ENCODE results near the gene GDF9.

GDF9 gene

GRCh38 chr5:132866342-132867045, at the start of gene GDF9, which contains the start of gene UQCRQ:
GDF9 (minus strand) TSS chr5:132866469; CDS start chr5:132864533, 1,936 bp downstream.
UQCRQ (plus strand) TSS chr5:132866642; CDS start chr5:132866882, 240 bp downstream.
- Histone ChIP-seq H3K9ac (ENCODE audit: low read length) (peak within 1 kb of the TSS; percentile 79), H3K36me3 (ENCODE audit: insufficient read depth, low read length) (peaks cover 30% of the 10 kb centered on the region), H3K9me3 (ENCODE audit: low read length) (no peaks in the 10 kb centered on the region), H3K4me3 (ENCODE audit: low read depth in 1 of 2, low read length in 2 of 2) (peak within 1 kb of the TSS; percentile 93 to 95), H3K4me1 (ENCODE audit: insufficient read depth, low read length) (peaks cover 19% of the 10 kb centered on the region), H3K27ac (ENCODE audit: low read depth, low read length) (peak within 1 kb of the TSS; percentile 88), H3K27me3 (ENCODE audit: control insufficient read depth in 1 of 2, insufficient read depth in 2 of 2, low read length in 2 of 2) (no peaks in the 10 kb centered on the region)

- Histone ChIP-seq H3K4me3 (ENCODE audit: low read depth in 1 of 2, low read length in 2 of 2) (no peak overlapping the region), H3K4me1 (ENCODE audit: insufficient read depth, low read length) (no peaks in the 10 kb centered on the region), H3K9me3 (ENCODE audit: low read length) (no peaks in the 10 kb centered on the region), H3K27me3 (ENCODE audit: control insufficient read depth in 1 of 2, insufficient read depth in 2 of 2, low read length in 2 of 2) (no peaks in the 10 kb centered on the region), H3K27ac (ENCODE audit: low read depth, low read length) (no peak overlapping the region), H3K9ac (ENCODE audit: low read length) (no peak overlapping the region), H3K36me3 (ENCODE audit: insufficient read depth, low read length) (no peaks in the 10 kb centered on the region)
These were observed 49.4 kb upstream of the GDF9 start for GRCh38 chr5:132915681-132916080.

- H3K27ac ChIP-seq (ENCODE audit: low read depth, low read length): no peak overlapping the region
- H3K9me3 ChIP-seq (ENCODE audit: low read length): no peaks in the 10 kb centered on the region
- H3K27me3 ChIP-seq (ENCODE audit: control insufficient read depth in 1 of 2, insufficient read depth in 2 of 2, low read length in 2 of 2): no peaks in the 10 kb centered on the region
- H3K36me3 ChIP-seq (ENCODE audit: insufficient read depth, low read length): no peaks in the 10 kb centered on the region
- no peak overlapping the region for H3K9ac ChIP-seq (ENCODE audit: low read length)
- no peaks in the 10 kb centered on the region for H3K4me1 ChIP-seq (ENCODE audit: insufficient read depth, low read length)
- H3K4me3 ChIP-seq (ENCODE audit: low read depth in 1 of 2, low read length in 2 of 2): no peak overlapping the region
These were observed 43.4 kb upstream of the GDF9 start for GRCh38 chr5:132909702-132910101.

- peaks cover 5% of the 10 kb centered on the region for H3K36me3 ChIP-seq (ENCODE audit: insufficient read depth, low read length)
- no peaks in the 10 kb centered on the region for H3K9me3 ChIP-seq (ENCODE audit: low read length)
- no peaks in the 10 kb centered on the region for H3K27me3 ChIP-seq (ENCODE audit: control insufficient read depth in 1 of 2, insufficient read depth in 2 of 2, low read length in 2 of 2)
- H3K4me3 ChIP-seq (ENCODE audit: low read depth in 1 of 2, low read length in 2 of 2): no peak overlapping the region
- H3K27ac ChIP-seq (ENCODE audit: low read depth, low read length): no peak overlapping the region
- H3K9ac ChIP-seq (ENCODE audit: low read length): no peak overlapping the region
- no peaks in the 10 kb centered on the region for H3K4me1 ChIP-seq (ENCODE audit: insufficient read depth, low read length)
These were observed 40.9 kb upstream of the GDF9 start for GRCh38 chr5:132907161-132907560.

- no peaks in the 10 kb centered on the region for H3K9me3 ChIP-seq (ENCODE audit: low read length)
- H3K27ac ChIP-seq (ENCODE audit: low read depth, low read length): no peak overlapping the region
- H3K9ac ChIP-seq (ENCODE audit: low read length): no peak overlapping the region
- H3K36me3 ChIP-seq (ENCODE audit: insufficient read depth, low read length): peaks cover 16% of the 10 kb centered on the region
- no peaks in the 10 kb centered on the region for H3K27me3 ChIP-seq (ENCODE audit: control insufficient read depth in 1 of 2, insufficient read depth in 2 of 2, low read length in 2 of 2)
- no peak overlapping the region for H3K4me3 ChIP-seq (ENCODE audit: low read depth in 1 of 2, low read length in 2 of 2)
- H3K4me1 ChIP-seq (ENCODE audit: insufficient read depth, low read length): no peaks in the 10 kb centered on the region
These were observed 39.7 kb upstream of the GDF9 start for GRCh38 chr5:132905938-132906337.

- Histone ChIP-seq H3K9me3 (ENCODE audit: low read length) (no peaks in the 10 kb centered on the region), H3K4me1 (ENCODE audit: insufficient read depth, low read length) (no peaks in the 10 kb centered on the region), H3K9ac (ENCODE audit: low read length) (no peak overlapping the region), H3K27me3 (ENCODE audit: control insufficient read depth in 1 of 2, insufficient read depth in 2 of 2, low read length in 2 of 2) (no peaks in the 10 kb centered on the region), H3K27ac (ENCODE audit: low read depth, low read length) (no peak overlapping the region), H3K4me3 (ENCODE audit: low read depth in 1 of 2, low read length in 2 of 2) (no peak overlapping the region), H3K36me3 (ENCODE audit: insufficient read depth, low read length) (peaks cover 36% of the 10 kb centered on the region)
These were observed 35.5 kb upstream of the GDF9 start for GRCh38 chr5:132901730-132902129.

- Histone ChIP-seq H3K27ac (ENCODE audit: low read depth, low read length) (no peak overlapping the region), H3K4me1 (ENCODE audit: insufficient read depth, low read length) (no peaks in the 10 kb centered on the region), H3K9ac (ENCODE audit: low read length) (no peak overlapping the region), H3K36me3 (ENCODE audit: insufficient read depth, low read length) (peaks cover 43% of the 10 kb centered on the region), H3K27me3 (ENCODE audit: control insufficient read depth in 1 of 2, insufficient read depth in 2 of 2, low read length in 2 of 2) (no peaks in the 10 kb centered on the region), H3K9me3 (ENCODE audit: low read length) (no peaks in the 10 kb centered on the region), H3K4me3 (ENCODE audit: low read depth in 1 of 2, low read length in 2 of 2) (no peak overlapping the region)
These were observed 34.8 kb upstream of the GDF9 start for GRCh38 chr5:132901036-132901435.

GRCh38 chr5:132898094-132898493, 31.8 kb upstream of the GDF9 start:
- H3K4me3 ChIP-seq (ENCODE audit: low read depth in 1 of 2, low read length in 2 of 2): no peak overlapping the region
- no peaks in the 10 kb centered on the region for H3K9me3 ChIP-seq (ENCODE audit: low read length)
- H3K27ac ChIP-seq (ENCODE audit: low read depth, low read length): no peak overlapping the region
- H3K27me3 ChIP-seq (ENCODE audit: control insufficient read depth in 1 of 2, insufficient read depth in 2 of 2, low read length in 2 of 2): no peaks in the 10 kb centered on the region
- H3K36me3 ChIP-seq (ENCODE audit: insufficient read depth, low read length): peaks cover 57% of the 10 kb centered on the region
- H3K4me1 ChIP-seq (ENCODE audit: insufficient read depth, low read length): no peaks in the 10 kb centered on the region
- H3K9ac ChIP-seq (ENCODE audit: low read length): no peak overlapping the region

GRCh38 chr5:132896685-132897084, 30.4 kb upstream of the GDF9 start:
- H3K4me3 ChIP-seq (ENCODE audit: low read depth in 1 of 2, low read length in 2 of 2): no peak overlapping the region
- H3K9me3 ChIP-seq (ENCODE audit: low read length): no peaks in the 10 kb centered on the region
- no peak overlapping the region for H3K9ac ChIP-seq (ENCODE audit: low read length)
- H3K36me3 ChIP-seq (ENCODE audit: insufficient read depth, low read length): peaks cover 67% of the 10 kb centered on the region
- H3K4me1 ChIP-seq (ENCODE audit: insufficient read depth, low read length): no peaks in the 10 kb centered on the region
- no peak overlapping the region for H3K27ac ChIP-seq (ENCODE audit: low read depth, low read length)
- no peaks in the 10 kb centered on the region for H3K27me3 ChIP-seq (ENCODE audit: control insufficient read depth in 1 of 2, insufficient read depth in 2 of 2, low read length in 2 of 2)

- Histone ChIP-seq H3K9ac (ENCODE audit: low read length) (no peak overlapping the region), H3K27ac (ENCODE audit: low read depth, low read length) (no peak overlapping the region), H3K4me3 (ENCODE audit: low read depth in 1 of 2, low read length in 2 of 2) (no peak overlapping the region), H3K9me3 (ENCODE audit: low read length) (no peaks in the 10 kb centered on the region), H3K36me3 (ENCODE audit: insufficient read depth, low read length) (peaks cover 63% of the 10 kb centered on the region), H3K4me1 (ENCODE audit: insufficient read depth, low read length) (no peaks in the 10 kb centered on the region), H3K27me3 (ENCODE audit: control insufficient read depth in 1 of 2, insufficient read depth in 2 of 2, low read length in 2 of 2) (no peaks in the 10 kb centered on the region)
These were observed 29.5 kb upstream of the GDF9 start for GRCh38 chr5:132895719-132896305.

GRCh38 chr5:132890817-132891216, 24.5 kb upstream of the GDF9 start:
- Histone ChIP-seq H3K9me3 (ENCODE audit: low read length) (no peaks in the 10 kb centered on the region), H3K4me1 (ENCODE audit: insufficient read depth, low read length) (no peaks in the 10 kb centered on the region), H3K27me3 (ENCODE audit: control insufficient read depth in 1 of 2, insufficient read depth in 2 of 2, low read length in 2 of 2) (no peaks in the 10 kb centered on the region), H3K9ac (ENCODE audit: low read length) (no peak overlapping the region), H3K4me3 (ENCODE audit: low read depth in 1 of 2, low read length in 2 of 2) (no peak overlapping the region), H3K36me3 (ENCODE audit: insufficient read depth, low read length) (peaks cover 67% of the 10 kb centered on the region), H3K27ac (ENCODE audit: low read depth, low read length) (no peak overlapping the region)

- no peaks in the 10 kb centered on the region for H3K9me3 ChIP-seq (ENCODE audit: low read length)
- H3K4me3 ChIP-seq (ENCODE audit: low read depth in 1 of 2, low read length in 2 of 2): no peak overlapping the region
- no peaks in the 10 kb centered on the region for H3K27me3 ChIP-seq (ENCODE audit: control insufficient read depth in 1 of 2, insufficient read depth in 2 of 2, low read length in 2 of 2)
- H3K4me1 ChIP-seq (ENCODE audit: insufficient read depth, low read length): no peaks in the 10 kb centered on the region
- no peak overlapping the region for H3K27ac ChIP-seq (ENCODE audit: low read depth, low read length)
- H3K36me3 ChIP-seq (ENCODE audit: insufficient read depth, low read length): peaks cover 59% of the 10 kb centered on the region
- no peak overlapping the region for H3K9ac ChIP-seq (ENCODE audit: low read length)
These were observed 23.2 kb upstream of the GDF9 start for GRCh38 chr5:132889501-132889900.
